GM19438 (cell line): Measurements from ENCODE around the gene GPR6.

ENCODE experiments used
- ATAC-seq: cut with Tn5 transposase; IDR thresholded peaks from one replicate; pipeline ENCODE4 v1.9.1; 2021; ENCODE audit warnings: low read depth; ENCODE audit not compliant: unreplicated experiment

Gene GPR6

GRCh38 chr6:109978174-109979032 is at the start of gene GPR6:
GPR6 (plus strand) TSS chr6:109978311; CDS start chr6:109979113, 802 bp downstream.
- no peak for ATAC-seq

GRCh38 chr6:109934293-109934692 is 43.8 kb upstream of the GPR6 start:
- no peak for ATAC-seq

- no peak for ATAC-seq
Measured at GRCh38 chr6:109939654-109940053, 38.5 kb upstream of the GPR6 start.

- ATAC-seq, result no peak
Measured at GRCh38 chr6:109944448-109944847, 33.7 kb upstream of the GPR6 start.

- ATAC-seq, result no peak
Measured at GRCh38 chr6:109945091-109945490, 33.0 kb upstream of the GPR6 start.

GRCh38 chr6:109946979-109947378 is 31.1 kb upstream of the GPR6 start:
- no peak for ATAC-seq

- ATAC-seq, result no peak
Measured at GRCh38 chr6:109949281-109950065, 28.6 kb upstream of the GPR6 start.

GRCh38 chr6:109955491-109955890 is 22.6 kb upstream of the GPR6 start:
- ATAC-seq, result no peak

- no peak for ATAC-seq
Measured at GRCh38 chr6:109958626-109959025, 19.5 kb upstream of the GPR6 start.

GRCh38 chr6:109961611-109962041 is 16.5 kb upstream of the GPR6 start:
- no peak for ATAC-seq

GRCh38 chr6:109962271-109962670 is 15.8 kb upstream of the GPR6 start:
- no peak for ATAC-seq

GRCh38 chr6:109963598-109964170 is 14.4 kb upstream of the GPR6 start:
- no peak for ATAC-seq

GRCh38 chr6:109964949-109965348 is 13.2 kb upstream of the GPR6 start:
- no peak for ATAC-seq

GRCh38 chr6:109966299-109966698 is 11.8 kb upstream of the GPR6 start:
- ATAC-seq, result no peak

- no peak for ATAC-seq
Measured at GRCh38 chr6:109977791-109978173, 329 bp upstream of the GPR6 start.

- ATAC-seq, result no peak
Measured at GRCh38 chr6:109979033-109979921, 1.2 kb downstream of the GPR6 start.

- no peak for ATAC-seq
Measured at GRCh38 chr6:109984410-109984809, 6.3 kb downstream of the GPR6 start.

- ATAC-seq, result no peak
Measured at GRCh38 chr6:109987196-109987595, 9.1 kb downstream of the GPR6 start.

GRCh38 chr6:109991201-109992101 is 13.3 kb downstream of the GPR6 start:
- ATAC-seq, result no peak
